GM19468 (cell line): ENCODE results near the gene DLGAP1.

Source experiments
- ATAC-seq: cut with Tn5 transposase; IDR thresholded peaks from one replicate; pipeline ENCODE4 v1.9.1; 2021; ENCODE audit warnings: mild to moderate bottlenecking, moderate library complexity, moderate number of reproducible peaks; ENCODE audit not compliant: unreplicated experiment; ENCODE audit errors: extremely low read depth

DLGAP1 gene

GRCh38 chr18:4198956-4199355 is 256.2 kb downstream of the DLGAP1 start:
- no peak for ATAC-seq

- no peak for ATAC-seq
Observed at GRCh38 chr18:4196351-4196750, 258.8 kb downstream of the DLGAP1 start.

- ATAC-seq, result no peak
Observed at GRCh38 chr18:4193086-4193485, 262.0 kb downstream of the DLGAP1 start.

GRCh38 chr18:4181882-4182568 is 273.1 kb downstream of the DLGAP1 start:
- ATAC-seq, result no peak

- no peak for ATAC-seq
Observed at GRCh38 chr18:4181086-4181485, 274.0 kb downstream of the DLGAP1 start.

- ATAC-seq, result no peak
Observed at GRCh38 chr18:4172196-4173100, 282.7 kb downstream of the DLGAP1 start.

- no peak for ATAC-seq
Observed at GRCh38 chr18:4157352-4157751, 297.8 kb downstream of the DLGAP1 start.

- ATAC-seq, result no peak
Observed at GRCh38 chr18:4146797-4147196, 308.3 kb downstream of the DLGAP1 start.

- no peak for ATAC-seq
Observed at GRCh38 chr18:4144201-4144600, 310.9 kb downstream of the DLGAP1 start.

- ATAC-seq, result no peak
Observed at GRCh38 chr18:4143585-4143984, 311.5 kb downstream of the DLGAP1 start.

- no peak for ATAC-seq
Observed at GRCh38 chr18:4142876-4143275, 312.2 kb downstream of the DLGAP1 start.

GRCh38 chr18:4134700-4135099 is 320.4 kb downstream of the DLGAP1 start:
- no peak for ATAC-seq

GRCh38 chr18:4130734-4131719 is 324.1 kb downstream of the DLGAP1 start:
- no peak for ATAC-seq

GRCh38 chr18:4126939-4127338 is 328.2 kb downstream of the DLGAP1 start:
- no peak for ATAC-seq

GRCh38 chr18:4125627-4126230 is 329.4 kb downstream of the DLGAP1 start:
- no peak for ATAC-seq

- ATAC-seq, result no peak
Observed at GRCh38 chr18:4125224-4125623, 329.9 kb downstream of the DLGAP1 start.

GRCh38 chr18:4119813-4120212 is 335.3 kb downstream of the DLGAP1 start:
- ATAC-seq, result no peak

- ATAC-seq, result no peak
Observed at GRCh38 chr18:4119127-4119648, 335.9 kb downstream of the DLGAP1 start.

GRCh38 chr18:4108016-4108415 is 347.1 kb downstream of the DLGAP1 start:
- no peak for ATAC-seq

GRCh38 chr18:4107049-4107467 is 348.0 kb downstream of the DLGAP1 start:
- ATAC-seq, result no peak
